Right ventricle myocardium superior (tissue), 1 donor: Measurements from ENCODE around the gene SAA4. TPM values are rescaled to one million over a fixed set of nuclear protein-coding genes. Genes with fewer than 3 reads are reported as not detected.
"Not testable (repeated sequence)": the region's sequence is repeated elsewhere in the genome, so short reads cannot be mapped to it uniquely, and the experiment has no call there.

ENCODE experiments used
- ATAC-seq: fragments of 200-7000 bp; cut with Tn5 transposase; one replicate; pipeline ENCODE4 v1.9.1; 2020; ENCODE audit warnings: mild to moderate bottlenecking; ENCODE audit not compliant: poor library complexity
- DNase-seq: peaks from one replicate; pipeline ENCODE4 v3.0.0-alpha.2; 2020
- intact Hi-C: fragments of 100-400 bp; cut with DNase I; formaldehyde crosslinking; loops from one replicate; pipeline ENCODE4 v1.11.2; 2022
- long read RNA-seq: library from polyadenylated mRNA; unstranded; transcript quantifications from one replicate; pipeline ENCODE4 v2.0.0, GENCODE V29; 2021
- total RNA-seq: library from RNA; stranded (reverse); fragmentation: NEBNext Ultra II Directional; extraction: Animal tissue kit (Norgen Biotek cat#: 25700); gene quantifications from one replicate; pipeline ENCODE4 v1.2.1, GENCODE V29; 2021
- donor health status: DM: no; HTN: yes; CAD: no; lungs with severe emphysema.

SAA4 gene
- total RNA-seq, result not detected
- long read RNA-seq, result 0 reads

- DNase-seq (no peak), ATAC-seq (no peak)
- intact Hi-C loops, result no loop called here
These were observed at the start of gene SAA4 for GRCh38 chr11:18236664-18237356. SAA4 (minus strand) TSS chr11:18236802; CDS start chr11:18235926, 876 bp downstream.

GRCh38 chr11:18285841-18286240, 49.2 kb upstream of the SAA4 start:
- DNase-seq (no peak), ATAC-seq (no peak)
- intact Hi-C loops, result no loop called here

GRCh38 chr11:18282626-18283025, 46.0 kb upstream of the SAA4 start:
- ATAC-seq, result no peak
- intact Hi-C loops, result no loop called here

GRCh38 chr11:18280438-18281045, 43.9 kb upstream of the SAA4 start:
- ATAC-seq (no peak), DNase-seq (no peak)
- intact Hi-C loops, result no loop called here

More at GRCh38 chr11:18282626-18283025, 46.0 kb upstream of the SAA4 start:
- DNase-seq, result no peak

GRCh38 chr11:18277565-18278271, 41.1 kb upstream of the SAA4 start:
- ATAC-seq (peak; percentile 64), DNase-seq (no peak)
- intact Hi-C loops, result no loop called here

- intact Hi-C loops, result no loop called here
- no peak for DNase-seq
- no peak for ATAC-seq
These were observed 34.6 kb upstream of the SAA4 start for GRCh38 chr11:18271206-18271605.

GRCh38 chr11:18270102-18270501, 33.5 kb upstream of the SAA4 start:
- intact Hi-C loops, result no loop called here
- DNase-seq, result no peak
- ATAC-seq, result no peak

GRCh38 chr11:18269252-18269651, 32.6 kb upstream of the SAA4 start:
- intact Hi-C loops, ATAC-seq, DNase-seq: not testable (repeated sequence)

GRCh38 chr11:18267335-18268133, 30.9 kb upstream of the SAA4 start:
- DNase-seq, ATAC-seq, intact Hi-C loops: not testable (repeated sequence)

- intact Hi-C loops, result no loop called here
- DNase-seq, result no peak
These were observed 29.3 kb upstream of the SAA4 start, which contains the start of gene SAA1 for GRCh38 chr11:18265949-18266348. SAA1 (plus strand) TSS chr11:18266264; CDS start chr11:18266888, 624 bp downstream.

GRCh38 chr11:18264677-18265555, 28.3 kb upstream of the SAA4 start:
- intact Hi-C loops, result no loop called here
- ATAC-seq (no peak), DNase-seq (no peak)

More at GRCh38 chr11:18265949-18266348, 29.3 kb upstream of the SAA4 start, which contains the start of gene SAA1:
- no peak for ATAC-seq

GRCh38 chr11:18264035-18264434, 27.4 kb upstream of the SAA4 start:
- intact Hi-C loops, result no loop called here
- ATAC-seq (no peak), DNase-seq (no peak)

GRCh38 chr11:18262681-18263350, 26.2 kb upstream of the SAA4 start:
- ATAC-seq, intact Hi-C loops, DNase-seq: not testable (repeated sequence)

GRCh38 chr11:18261721-18262120, 25.1 kb upstream of the SAA4 start:
- intact Hi-C loops, result no loop called here
- DNase-seq (no peak), ATAC-seq (no peak)

- ATAC-seq (no peak), DNase-seq (no peak)
- intact Hi-C loops, result no loop called here
These were observed 22.7 kb upstream of the SAA4 start for GRCh38 chr11:18259259-18259658.

GRCh38 chr11:18254781-18255361, 18.3 kb upstream of the SAA4 start:
- DNase-seq, result no peak
- intact Hi-C loops, result no loop called here
- no peak for ATAC-seq

- DNase-seq (no peak), ATAC-seq (no peak)
- intact Hi-C loops, result no loop called here
These were observed 17.3 kb upstream of the SAA4 start for GRCh38 chr11:18253778-18254338.
